BJ (cell line): ENCODE data around the gene SYNPO2. TPM values are rescaled to one million over a fixed set of nuclear protein-coding genes. Genes with fewer than 3 reads are reported as not detected.
"Not testable (repeated sequence)": the region's sequence is repeated elsewhere in the genome, so short reads cannot be mapped to it uniquely, and the experiment has no call there.

Experiments used
- CTCF ChIA-PET: fragments of 350-600 bp; formaldehyde crosslinking; extraction: SDS; loops from one replicate; lab custom pipeline; 2021; ENCODE audit warnings: antibody characterized with exemption, inconsistent platforms; lab: Yijun Ruan, JAX
- POLR2A ChIA-PET: fragments of 300-600 bp; sonication (Branson Sonifier 250); formaldehyde crosslinking; extraction: SDS; loops from one replicate; lab custom pipeline; 2021; ENCODE audit warnings: antibody characterized with exemption; lab: Charles Lee
- DNase-seq: peaks from one replicate; pipeline ENCODE4 v3.0.0-alpha.2; 2011; ENCODE audit warnings: low read depth
- H3K27me3 ChIP-seq: 2 replicates; pipeline ENCODE4 v1.6.0; 2011; ENCODE audit warnings: low read length; ENCODE audit not compliant: control insufficient read depth, insufficient read depth
- H3K36me3 ChIP-seq: 2 replicates; pipeline ENCODE4 v1.5.1; 2011; ENCODE audit warnings: low read length; ENCODE audit not compliant: control insufficient read depth, insufficient read depth
- H3K4me3 ChIP-seq: 2 replicates; pipeline ENCODE4 v1.5.1; 2011; ENCODE audit warnings: low read depth, mild to moderate bottlenecking, control low read depth, low read length
- polyA plus RNA-seq: library from polyadenylated mRNA; depleted of rRNA; stranded (reverse); fragments of >200 nt; gene quantifications from 2 replicates; pipeline ENCODE4 v1.2.3, GENCODE V29; 2011
- TF ChIP-seq, protein P1 (sequence below): IDR thresholded peaks from 2 replicates; pipeline ENCODE4 v1.5.1; 2011; ENCODE audit warnings: low read depth, mild to moderate bottlenecking, control low read depth, inconsistent platforms, low read length, moderate library complexity; ENCODE audit not compliant: insufficient read depth

The SYNPO2 gene
- polyA plus RNA-seq, 1 experiment = 39.9 TPM

DNA sequence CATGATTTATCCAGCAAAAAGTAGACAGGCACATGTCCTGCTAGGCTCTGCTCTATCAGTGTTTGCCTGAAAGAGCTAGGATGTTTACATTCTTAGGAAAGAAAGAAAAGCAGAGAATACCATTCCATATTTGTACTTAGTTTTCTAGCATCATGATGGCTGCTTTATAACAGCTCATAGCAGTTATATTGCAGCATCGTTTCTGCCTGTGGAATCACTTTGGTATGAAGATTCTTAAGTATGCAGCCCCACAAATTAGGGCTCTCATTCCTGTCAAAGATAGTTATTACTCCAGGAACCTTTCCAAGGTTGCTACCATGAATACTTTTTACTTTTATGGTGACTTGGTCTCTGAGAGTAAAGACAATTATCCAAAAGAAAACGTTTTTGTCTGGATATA is 128.0 kb downstream of the SYNPO2 start:
- ChIA-PET CTCF (interaction anchor here (1.1 to 1.6 kb wide), 3 partner anchors 8 to 35 kb away, joined by 3 to 4 read pairs (median 4); no protein-coding TSS in a partner anchor), POLR2A (interaction anchor here (0.5 to 1.7 kb wide), 11 partner anchors 9 to 196 kb away, joined by 3 to 17 read pairs (median 5); partner anchors contain the start of genes MYOZ2 and USP53)
- TF ChIP-seq, protein P1, sequence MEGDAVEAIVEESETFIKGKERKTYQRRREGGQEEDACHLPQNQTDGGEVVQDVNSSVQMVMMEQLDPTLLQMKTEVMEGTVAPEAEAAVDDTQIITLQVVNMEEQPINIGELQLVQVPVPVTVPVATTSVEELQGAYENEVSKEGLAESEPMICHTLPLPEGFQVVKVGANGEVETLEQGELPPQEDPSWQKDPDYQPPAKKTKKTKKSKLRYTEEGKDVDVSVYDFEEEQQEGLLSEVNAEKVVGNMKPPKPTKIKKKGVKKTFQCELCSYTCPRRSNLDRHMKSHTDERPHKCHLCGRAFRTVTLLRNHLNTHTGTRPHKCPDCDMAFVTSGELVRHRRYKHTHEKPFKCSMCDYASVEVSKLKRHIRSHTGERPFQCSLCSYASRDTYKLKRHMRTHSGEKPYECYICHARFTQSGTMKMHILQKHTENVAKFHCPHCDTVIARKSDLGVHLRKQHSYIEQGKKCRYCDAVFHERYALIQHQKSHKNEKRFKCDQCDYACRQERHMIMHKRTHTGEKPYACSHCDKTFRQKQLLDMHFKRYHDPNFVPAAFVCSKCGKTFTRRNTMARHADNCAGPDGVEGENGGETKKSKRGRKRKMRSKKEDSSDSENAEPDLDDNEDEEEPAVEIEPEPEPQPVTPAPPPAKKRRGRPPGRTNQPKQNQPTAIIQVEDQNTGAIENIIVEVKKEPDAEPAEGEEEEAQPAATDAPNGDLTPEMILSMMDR = no peak
- DNase-seq = peak; percentile 94
- Histone ChIP-seq H3K27me3 (no peaks in the 10 kb centered on the region), H3K36me3 (no peaks in the 10 kb centered on the region), H3K4me3 (no peak overlapping the region)

DNA sequence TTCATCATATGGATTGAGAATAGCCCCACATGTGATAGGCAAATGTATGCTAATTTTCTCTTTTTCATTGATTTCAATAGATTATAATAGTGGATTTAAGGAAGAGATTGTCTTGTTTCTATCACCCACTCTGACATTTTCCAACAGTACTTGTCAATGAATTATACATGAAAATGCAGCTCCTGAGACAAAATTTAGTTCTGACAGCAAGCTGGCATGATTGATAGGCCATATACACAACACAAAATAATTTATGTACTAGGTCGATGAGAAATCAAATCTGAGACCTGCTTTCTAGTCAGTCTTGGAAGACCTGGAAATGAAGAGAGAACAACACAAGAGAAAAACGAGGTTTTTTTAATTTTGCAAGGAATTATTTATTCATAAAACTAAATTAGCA is 129.0 kb downstream of the SYNPO2 start:
- Histone ChIP-seq H3K4me3 (no peak overlapping the region), H3K27me3 (no peaks in the 10 kb centered on the region), H3K36me3 (no peaks in the 10 kb centered on the region)
- TF ChIP-seq, protein P1 = no peak
- CTCF ChIA-PET = interaction anchor here (1.6 kb wide), 1 partner anchor 23 kb away, joined by 4 read pairs; no protein-coding TSS in a partner anchor
- POLR2A ChIA-PET = interaction anchor here (1.0 to 1.7 kb wide), 3 partner anchors 8 to 11 kb away, joined by 3 to 17 read pairs (median 11); no protein-coding TSS in a partner anchor
- no peak for DNase-seq

DNA sequence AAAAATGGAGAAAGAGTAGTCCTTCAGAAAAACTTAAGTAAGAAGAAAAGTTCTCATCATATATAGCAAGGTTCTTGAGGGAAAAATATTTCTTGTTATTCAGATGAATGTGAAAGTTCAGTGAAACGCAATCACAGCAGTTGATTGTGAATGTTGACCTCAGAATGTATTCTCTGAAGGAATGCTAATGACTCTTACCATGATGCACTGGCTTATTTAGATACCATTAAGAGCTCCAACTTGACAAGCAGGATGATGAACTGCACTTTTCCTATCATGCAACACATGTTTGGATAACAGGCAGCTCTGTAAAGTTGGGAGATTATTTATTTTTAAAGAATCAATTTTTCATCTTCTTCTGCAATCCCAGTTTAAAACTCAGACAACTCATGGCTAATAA is 131.5 kb downstream of the SYNPO2 start:
- CTCF ChIA-PET = interaction anchor here (1.2 kb wide), 1 partner anchor 37 kb away, joined by 3 read pairs; no protein-coding TSS in a partner anchor
- TF ChIP-seq, protein P1 = no peak
- POLR2A ChIA-PET = interaction anchor here (1.3 kb wide), 1 partner anchor 21 kb away, joined by 4 read pairs; no protein-coding TSS in a partner anchor
- Histone ChIP-seq H3K27me3 (no peaks in the 10 kb centered on the region), H3K4me3 (no peak overlapping the region), H3K36me3 (no peaks in the 10 kb centered on the region)
- no peak for DNase-seq

DNA sequence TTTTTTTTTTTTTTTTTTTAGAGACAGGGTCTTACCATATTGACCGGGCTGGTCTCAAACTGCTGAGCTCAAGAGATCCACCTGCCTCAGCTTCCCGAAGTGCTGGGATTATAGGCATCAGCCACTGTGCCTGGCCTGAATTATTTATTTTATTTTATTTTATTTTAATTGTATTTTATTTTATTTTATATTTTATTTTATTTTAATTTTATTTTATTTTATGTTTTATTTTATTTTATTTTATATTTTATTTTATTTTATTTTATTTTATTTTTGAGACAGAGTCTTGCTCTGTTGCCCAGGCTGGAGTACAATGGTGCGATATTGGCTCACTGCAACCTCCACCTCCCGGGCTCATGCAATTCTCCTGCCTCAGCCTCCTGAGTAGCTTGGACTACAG is 133.9 kb downstream of the SYNPO2 start:
- CTCF ChIA-PET = interaction anchor here (1.2 kb wide), 1 partner anchor 190 kb away, joined by 3 read pairs; the partner anchor contains the start of gene USP53
- POLR2A ChIA-PET, H3K36me3 ChIP-seq, DNase-seq, H3K27me3 ChIP-seq, H3K4me3 ChIP-seq: not testable (repeated sequence)

DNA sequence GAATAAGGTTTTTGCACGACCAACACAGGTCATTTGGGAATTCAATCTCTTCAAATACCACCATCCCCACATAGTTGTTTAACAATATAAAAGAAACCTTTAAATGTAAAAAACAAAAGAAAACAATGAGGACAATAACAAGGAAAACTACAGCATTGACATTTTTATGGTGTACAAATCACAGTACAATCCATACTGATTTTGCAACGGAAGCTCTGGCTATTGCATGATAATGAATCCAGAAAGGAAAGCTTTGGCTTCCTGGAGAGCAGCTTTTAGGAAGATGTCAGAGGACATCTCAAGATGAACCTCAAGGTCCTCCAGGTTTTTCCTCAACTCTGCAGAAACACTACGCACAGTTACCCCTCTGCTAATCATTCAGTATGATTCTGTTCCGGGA is 135.4 kb downstream of the SYNPO2 start:
- TF ChIP-seq, protein P1 = no peak
- H3K36me3 ChIP-seq = no peaks in the 10 kb centered on the region
- no peak for DNase-seq
- CTCF ChIA-PET = interaction anchor here (1.3 kb wide), 1 partner anchor 13 kb away, joined by 4 read pairs; no protein-coding TSS in a partner anchor
- no peak overlapping the region for H3K4me3 ChIP-seq
- POLR2A ChIA-PET = no interaction called here
- no peaks in the 10 kb centered on the region for H3K27me3 ChIP-seq
